GM10847 (cell line): ENCODE data around the gene DTWD2.

ENCODE experiments used
- POLR2A ChIP-seq: IDR thresholded peaks from 2 replicates; pipeline ENCODE4 v1.6.1; 2011; ENCODE audit not compliant: insufficient read length; ENCODE audit errors: extremely low read depth

Gene DTWD2

GRCh38 chr5:118806571-118806970 is 181.8 kb downstream of the DTWD2 start:
- no peak for TF ChIP-seq POLR2A

GRCh38 chr5:118802335-118802734 is 186.0 kb downstream of the DTWD2 start:
- TF ChIP-seq POLR2A: no peak

- no peak for TF ChIP-seq POLR2A
These were observed 192.3 kb downstream of the DTWD2 start for GRCh38 chr5:118796081-118796480.

GRCh38 chr5:118794281-118794680 is 194.1 kb downstream of the DTWD2 start:
- no peak for TF ChIP-seq POLR2A

- TF ChIP-seq POLR2A: no peak
These were observed 194.7 kb downstream of the DTWD2 start for GRCh38 chr5:118793652-118794051.

GRCh38 chr5:118793091-118793490 is 195.3 kb downstream of the DTWD2 start:
- no peak for TF ChIP-seq POLR2A

- no peak for TF ChIP-seq POLR2A
These were observed 196.2 kb downstream of the DTWD2 start for GRCh38 chr5:118791926-118792734.

- no peak for TF ChIP-seq POLR2A
These were observed 199.0 kb downstream of the DTWD2 start for GRCh38 chr5:118789366-118789765.

GRCh38 chr5:118788351-118788750 is 200.0 kb downstream of the DTWD2 start:
- no peak for TF ChIP-seq POLR2A
